GM12874 (cell line): ENCODE data around the gene CMKLR1.

Source experiments
- TF ChIP-seq, protein P1 (sequence below): IDR thresholded peaks from 2 replicates; pipeline ENCODE4 v1.5.1; 2011; ENCODE audit warnings: low read depth, mild to moderate bottlenecking, control low read depth, low read length, moderate library complexity; ENCODE audit not compliant: insufficient read depth

The CMKLR1 gene

DNA sequence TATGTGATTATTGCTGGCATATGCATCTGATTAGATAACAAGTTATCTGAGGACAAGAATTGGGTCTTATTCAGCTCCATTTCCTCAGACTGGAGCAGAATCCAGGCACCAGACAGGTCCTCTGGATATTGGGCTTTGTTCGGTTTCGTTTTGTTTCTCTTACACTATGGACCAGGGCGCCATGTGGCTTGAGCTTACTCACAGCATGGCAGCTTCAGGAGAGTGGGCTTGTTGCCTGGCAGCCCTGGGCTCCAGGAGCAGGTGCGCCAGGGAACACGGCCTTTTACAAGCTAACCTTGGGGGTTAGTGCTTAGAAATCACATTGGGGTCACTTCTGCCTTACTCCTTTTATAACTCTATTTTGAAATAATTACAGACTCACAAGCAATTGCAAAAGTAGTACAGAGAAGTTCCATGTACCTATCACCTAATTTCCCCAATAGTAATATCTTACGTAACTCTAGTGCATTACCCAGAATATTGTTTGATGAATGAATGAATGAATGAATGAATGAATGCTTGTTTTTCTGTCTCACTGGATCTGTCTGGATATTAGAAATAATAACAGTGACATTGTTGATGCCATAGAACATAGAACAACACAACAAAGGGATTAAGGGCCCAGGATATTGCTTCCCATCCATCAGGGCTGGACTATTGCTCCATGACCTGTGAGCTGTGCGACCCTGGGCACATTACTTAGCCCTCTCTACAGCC lies 39.0 kb downstream of the CMKLR1 start:
- TF ChIP-seq, protein P1, sequence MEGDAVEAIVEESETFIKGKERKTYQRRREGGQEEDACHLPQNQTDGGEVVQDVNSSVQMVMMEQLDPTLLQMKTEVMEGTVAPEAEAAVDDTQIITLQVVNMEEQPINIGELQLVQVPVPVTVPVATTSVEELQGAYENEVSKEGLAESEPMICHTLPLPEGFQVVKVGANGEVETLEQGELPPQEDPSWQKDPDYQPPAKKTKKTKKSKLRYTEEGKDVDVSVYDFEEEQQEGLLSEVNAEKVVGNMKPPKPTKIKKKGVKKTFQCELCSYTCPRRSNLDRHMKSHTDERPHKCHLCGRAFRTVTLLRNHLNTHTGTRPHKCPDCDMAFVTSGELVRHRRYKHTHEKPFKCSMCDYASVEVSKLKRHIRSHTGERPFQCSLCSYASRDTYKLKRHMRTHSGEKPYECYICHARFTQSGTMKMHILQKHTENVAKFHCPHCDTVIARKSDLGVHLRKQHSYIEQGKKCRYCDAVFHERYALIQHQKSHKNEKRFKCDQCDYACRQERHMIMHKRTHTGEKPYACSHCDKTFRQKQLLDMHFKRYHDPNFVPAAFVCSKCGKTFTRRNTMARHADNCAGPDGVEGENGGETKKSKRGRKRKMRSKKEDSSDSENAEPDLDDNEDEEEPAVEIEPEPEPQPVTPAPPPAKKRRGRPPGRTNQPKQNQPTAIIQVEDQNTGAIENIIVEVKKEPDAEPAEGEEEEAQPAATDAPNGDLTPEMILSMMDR: no peak

DNA sequence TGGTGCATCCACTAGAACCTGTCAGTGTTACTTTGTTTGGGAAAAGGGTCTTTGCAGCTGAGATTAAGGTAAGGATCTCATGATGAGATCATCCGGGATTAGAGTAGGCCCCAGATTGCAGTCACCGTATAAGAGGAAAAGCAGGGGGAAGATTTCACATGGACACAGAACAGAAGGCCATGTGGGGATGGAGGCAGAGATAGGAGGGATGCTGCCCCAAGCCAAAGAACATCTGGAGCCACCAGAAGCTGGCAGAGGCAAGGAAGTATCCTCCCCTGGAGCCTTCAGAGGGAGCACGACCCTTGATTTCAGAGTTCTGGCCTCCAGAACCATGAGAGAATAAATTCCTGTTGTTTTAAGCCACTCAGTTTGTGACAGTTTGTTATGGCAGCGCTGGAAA lies 39.6 kb downstream of the CMKLR1 start:
- TF ChIP-seq, protein P1: no peak

DNA sequence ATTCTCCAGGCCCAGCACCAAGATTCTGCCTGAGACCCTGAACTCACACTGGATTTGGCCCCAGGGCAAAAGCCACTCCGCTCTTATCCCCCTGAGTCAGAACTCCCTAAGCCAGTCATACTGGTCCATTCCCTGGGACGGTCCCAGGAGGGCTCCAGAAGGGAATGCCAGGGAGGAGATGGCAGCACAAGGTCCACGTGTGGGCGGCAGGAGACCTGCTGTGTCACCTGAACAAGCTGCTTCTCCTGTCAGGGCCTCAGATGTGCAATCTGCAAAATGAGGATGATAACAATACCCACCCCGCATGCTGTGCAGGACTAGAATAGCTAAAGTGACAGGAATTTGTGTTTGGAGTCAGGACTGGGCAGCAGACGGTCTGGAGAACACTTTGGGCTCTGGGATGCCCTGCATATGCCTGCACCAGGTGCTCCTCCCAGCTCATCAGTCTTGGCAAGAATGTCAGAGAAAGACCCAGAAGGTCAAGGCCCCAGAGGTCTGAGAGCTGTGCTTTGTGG lies 40.3 kb downstream of the CMKLR1 start:
- TF ChIP-seq, protein P1: no peak

DNA sequence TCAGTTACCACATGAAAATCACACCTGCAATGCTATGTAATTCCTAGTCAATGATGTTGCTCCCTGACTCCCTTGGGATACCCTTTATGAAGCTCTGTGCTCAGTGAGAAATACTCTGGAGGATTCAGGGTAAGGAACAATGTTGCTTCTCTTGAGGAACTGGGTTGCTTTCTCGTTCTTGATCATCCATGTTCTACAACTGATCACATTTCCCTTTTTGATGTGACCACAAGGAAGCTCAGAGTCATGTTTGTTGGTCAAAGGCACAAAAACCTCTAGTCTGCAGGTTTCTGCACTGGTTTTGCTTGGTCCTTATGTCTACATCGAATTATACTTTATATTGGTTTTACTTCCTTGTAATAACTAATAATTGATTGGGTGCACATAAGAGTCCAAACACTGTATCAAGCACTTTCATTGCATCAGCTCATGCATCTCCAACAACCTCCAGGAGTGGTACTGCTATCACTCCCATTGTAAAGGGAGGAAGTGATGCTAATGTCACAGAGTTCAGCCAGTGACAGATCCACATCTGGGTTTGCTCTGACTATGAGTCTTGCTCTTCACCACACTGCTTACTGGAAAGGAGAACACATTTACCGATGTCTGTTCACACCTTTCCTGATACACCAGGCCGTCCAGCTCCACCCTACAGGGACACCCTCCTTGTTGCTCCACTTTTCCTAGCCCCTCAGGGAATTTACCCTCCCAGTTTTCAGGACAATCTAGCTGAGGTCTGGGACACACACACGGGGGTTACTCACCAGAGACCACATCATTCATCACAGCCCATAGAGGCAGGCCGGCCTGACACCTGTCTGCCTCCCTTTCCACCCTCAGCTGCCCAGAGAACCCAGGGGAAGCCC lies 41.0 kb downstream of the CMKLR1 start:
- TF ChIP-seq, protein P1: no peak

DNA sequence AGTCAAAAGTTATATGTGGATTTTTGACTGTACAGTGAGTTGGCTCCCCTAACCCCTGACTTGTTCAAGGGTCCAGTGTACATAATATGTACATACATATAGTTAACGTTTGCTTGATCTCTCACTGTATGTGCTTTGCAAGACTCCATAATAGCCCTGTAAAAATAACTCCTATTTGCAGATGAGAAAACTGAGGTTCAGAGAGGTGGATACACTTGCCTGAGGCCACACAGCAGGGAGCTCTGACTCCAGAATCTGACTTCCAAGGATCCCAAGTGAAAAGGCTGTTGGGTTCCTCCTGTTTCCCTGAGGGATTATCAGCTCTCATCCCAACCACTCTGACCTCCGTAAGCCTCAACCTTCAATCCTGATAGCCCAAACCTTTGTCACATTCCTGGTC lies 41.7 kb downstream of the CMKLR1 start:
- TF ChIP-seq, protein P1: no peak

DNA sequence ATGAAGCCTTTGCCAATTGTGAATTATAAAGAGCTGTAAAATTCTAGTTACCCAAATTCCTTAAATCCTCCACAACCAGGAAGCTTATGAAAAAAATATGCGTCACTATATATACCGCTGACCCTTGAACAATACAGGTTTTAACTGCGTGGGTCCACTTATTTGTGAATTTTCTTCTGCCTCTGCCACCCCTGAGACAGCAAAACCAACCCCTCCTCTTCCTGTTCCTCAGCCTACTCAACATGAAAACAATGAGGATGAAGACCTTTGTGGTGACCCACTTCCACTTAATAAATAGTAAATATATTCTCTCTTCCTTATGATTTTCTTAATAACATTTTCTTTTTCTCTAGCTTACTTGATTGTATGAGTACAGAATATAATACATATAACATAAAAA lies 42.2 kb downstream of the CMKLR1 start:
- TF ChIP-seq, protein P1: no peak

DNA sequence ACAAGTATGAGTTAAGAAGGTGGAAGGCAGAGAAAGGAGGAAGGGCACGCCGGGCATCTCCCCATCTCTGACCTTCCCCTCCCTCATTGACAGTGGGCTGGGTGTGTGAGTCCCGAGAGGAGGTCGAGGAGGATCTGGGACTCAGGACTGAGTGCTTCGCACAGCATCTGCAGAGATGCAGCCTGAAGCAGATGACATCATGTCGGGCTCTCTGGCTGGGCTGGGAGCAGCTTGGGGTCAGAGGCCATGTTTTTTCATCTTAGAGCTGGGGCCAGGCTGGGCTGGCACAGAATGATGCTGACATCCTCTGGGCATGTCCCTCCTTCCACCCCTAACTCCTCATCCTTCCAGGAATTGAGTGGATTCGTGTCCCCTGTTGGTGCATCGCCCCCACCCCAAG lies 43.5 kb downstream of the CMKLR1 start:
- TF ChIP-seq, protein P1: no peak
